Peyer's patch (tissue), 4 donors: Measurements from ENCODE around the gene CFAP141. TPM values are rescaled to one million over a fixed set of nuclear protein-coding genes. Genes with fewer than 3 reads are reported as not detected.

Experiments
- DNase-seq, 3 donors: peaks; one replicate each; pipeline ENCODE4 v3.0.0-alpha.2; 2017 to 2019
- H3K27ac ChIP-seq, 4 donors: fragments of 200-600 bp; sonication (generic); one replicate each; pipeline ENCODE4 v1.5.1; 2016 to 2019
- H3K27me3 ChIP-seq, 2 donors: fragments of 200-600 bp; sonication (generic); one replicate each; pipeline ENCODE4 v1.5.1; 2019
- H3K36me3 ChIP-seq, 3 donors: fragments of 200-600 bp; sonication (generic); one replicate each; pipeline ENCODE4 v1.5.1; 2016 to 2019
- H3K4me1 ChIP-seq, 4 donors: fragments of 200-600 bp; sonication (generic); one replicate each; pipeline ENCODE4 v1.5.1; 2016 to 2019
- H3K4me3 ChIP-seq, 4 donors: fragments of 200-600 bp; sonication (generic); 1 replicate in 3 of 4; 2 replicates in 1 of 4; pipeline ENCODE4 v1.5.1; 2016 to 2019; ENCODE audit warnings: mild to moderate bottlenecking in 1 of 4
- H3K9me3 ChIP-seq, 4 donors: fragments of 200-600 bp; sonication (generic); one replicate each; pipeline ENCODE4 v1.5.1; 2016 to 2019; ENCODE audit warnings: mild to moderate bottlenecking in 1 of 4
- CTCF ChIP-seq, 6 experiments: fragments of 450-650 bp in 4 of 6; fragments of 200-600 bp in 2 of 6; sonication (generic) in 1 of 6; IDR thresholded peaks; one replicate each; pipeline ENCODE4 v1.5.1; 2017 to 2019; ENCODE audit warnings: antibody characterized with exemption in 6 of 6, mild to moderate bottlenecking in 3 of 6, moderate library complexity in 1 of 6
- POLR2A ChIP-seq, 2 donors: fragments of 450-650 bp; IDR thresholded peaks; one replicate each; pipeline ENCODE4 v1.5.1; 2017; ENCODE audit warnings: antibody characterized with exemption in 2 of 2, mild to moderate bottlenecking in 2 of 2, moderate library complexity in 2 of 2
- total RNA-seq, 4 donors: library from RNA; depleted of rRNA; stranded (reverse); fragments of >200 nt; gene quantifications; one replicate each; pipeline ENCODE4 v1.1.0, GENCODE V29; 2016

The CFAP141 gene
- total RNA-seq, 4 donors from 2014 or later = not detected

DNA sequence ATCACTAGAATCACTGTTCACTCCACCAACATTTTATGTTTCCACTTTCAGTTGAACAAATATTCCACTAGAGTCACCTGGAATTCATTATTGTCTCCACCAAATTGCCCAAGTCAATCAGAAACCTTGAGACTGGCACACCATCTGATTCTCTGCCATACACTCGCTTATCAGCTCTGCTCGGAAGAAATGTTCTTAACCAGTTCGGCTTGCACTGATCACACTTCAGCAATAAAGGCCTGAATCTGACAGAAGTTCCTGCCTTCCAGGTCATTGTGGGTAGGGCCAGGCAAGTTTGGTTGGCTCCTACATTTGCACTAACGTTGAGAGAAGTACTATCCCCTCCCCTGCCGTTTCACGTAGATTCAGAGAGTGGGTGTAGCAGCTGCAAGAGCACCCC, 24.2 kb downstream of the CFAP141 start:
- Histone ChIP-seq H3K27ac (peak overlapping the region; percentile 94 to 99 (median 96)), H3K36me3 (no peaks in the 10 kb centered on the region), H3K9me3 (no peaks in the 10 kb centered on the region), H3K27me3 (no peaks in the 10 kb centered on the region), H3K4me1 (peaks cover 14 to 48% (median 28%) of the 10 kb centered on the region in 4 donors), H3K4me3 (peak overlapping the region; percentile 74 to 89 (median 84))
- DNase-seq = no peak
- no peak for TF ChIP-seq CTCF (IDR thresholded peaks at IDR 0.05)
- TF ChIP-seq POLR2A (IDR thresholded peaks at IDR 0.05) = no peak

DNA sequence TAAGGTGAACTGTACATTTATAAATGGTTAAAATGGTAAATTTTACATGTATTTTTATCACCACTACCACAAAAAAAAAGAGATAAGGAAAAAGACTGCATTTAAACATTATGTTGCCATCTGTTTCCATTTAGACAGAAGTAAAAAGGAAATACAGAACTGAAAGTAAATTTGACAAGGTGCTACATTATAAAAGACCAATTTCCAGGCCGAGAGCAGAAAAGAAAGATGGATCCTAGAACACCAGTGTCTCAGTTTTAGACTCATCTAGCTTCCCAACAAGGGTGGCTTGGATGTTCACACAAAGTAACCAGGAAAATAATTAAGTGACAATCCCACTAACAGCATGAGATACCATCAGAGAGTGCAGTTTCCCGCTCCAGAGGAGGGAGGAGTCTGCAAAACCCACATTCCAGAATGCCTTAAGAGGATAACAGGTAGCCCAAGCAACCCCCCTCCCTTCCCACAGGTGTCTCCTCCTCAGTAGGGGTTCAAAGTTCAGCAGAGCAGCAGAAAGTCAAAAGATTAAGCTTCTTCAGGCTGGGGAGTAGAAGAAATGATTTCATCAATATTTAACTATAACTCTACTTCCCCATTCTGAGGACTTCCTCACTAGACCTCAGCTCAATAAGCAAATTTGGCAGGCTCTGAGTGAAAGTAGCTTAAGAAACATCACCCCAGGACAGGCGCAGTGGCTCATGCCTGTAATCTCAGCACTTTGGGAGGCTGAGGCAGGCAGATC, 26.0 kb downstream of the CFAP141 start:
- no peaks in the 10 kb centered on the region for H3K27me3 ChIP-seq
- DNase-seq = peak in 2 of 3 donors; percentile 51 to 57
- peaks cover 0 to 9% (median 0%) of the 10 kb centered on the region in 3 donors for H3K36me3 ChIP-seq
- H3K9me3 ChIP-seq = no peaks in the 10 kb centered on the region
- H3K27ac ChIP-seq = peak overlapping the region; percentile 94 to 99 (median 96)
- peaks cover 14 to 64% (median 28%) of the 10 kb centered on the region in 4 donors for H3K4me1 ChIP-seq
- H3K4me3 ChIP-seq = peak overlapping the region in 3 of 4 donors; percentile 26 to 80 (median 36)
- TF ChIP-seq POLR2A (IDR thresholded peaks at IDR 0.05) = no peak

GRCh38 chr1:154178911-154179811, 27.0 kb downstream of the CFAP141 start:
- TF ChIP-seq CTCF (IDR thresholded peaks at IDR 0.05) (no peak), POLR2A (IDR thresholded peaks at IDR 0.05) (peak; percentile 29 to 59)
- H3K36me3 ChIP-seq = peaks cover 0 to 15% (median 0%) of the 10 kb centered on the region in 3 donors
- H3K9me3 ChIP-seq = no peaks in the 10 kb centered on the region
- peak overlapping the region; percentile 94 to 99 (median 96) for H3K27ac ChIP-seq
- peak overlapping the region in 2 of 4 donors; percentile 5 to 30 for H3K4me3 ChIP-seq
- H3K27me3 ChIP-seq = no peaks in the 10 kb centered on the region
- peaks cover 14 to 64% (median 28%) of the 10 kb centered on the region in 4 donors for H3K4me1 ChIP-seq
- DNase-seq = peak in 1 of 3 donors; percentile 58

GRCh38 chr1:154178013-154178412, 28.1 kb downstream of the CFAP141 start:
- Histone ChIP-seq H3K27ac (peak overlapping the region in 2 of 4 donors; percentile 0 to 99), H3K4me1 (peaks cover 14 to 64% (median 28%) of the 10 kb centered on the region in 4 donors), H3K36me3 (peaks cover 0 to 26% (median 0%) of the 10 kb centered on the region in 3 donors), H3K4me3 (no peak overlapping the region), H3K9me3 (no peaks in the 10 kb centered on the region), H3K27me3 (no peaks in the 10 kb centered on the region)
- no peak for TF ChIP-seq POLR2A (IDR thresholded peaks at IDR 0.05)
- no peak for DNase-seq

GRCh38 chr1:154176337-154176736, 29.8 kb downstream of the CFAP141 start:
- Histone ChIP-seq H3K27me3 (no peaks in the 10 kb centered on the region), H3K9me3 (no peaks in the 10 kb centered on the region), H3K4me1 (peaks cover 14 to 58% (median 26%) of the 10 kb centered on the region in 4 donors), H3K36me3 (peaks cover 0 to 43% (median 0%) of the 10 kb centered on the region in 3 donors), H3K4me3 (no peak overlapping the region), H3K27ac (peak overlapping the region in 1 of 4 donors; percentile 16)
- DNase-seq = peak in 1 of 3 donors; percentile 53
- no peak for TF ChIP-seq POLR2A (IDR thresholded peaks at IDR 0.05)
- TF ChIP-seq CTCF (IDR thresholded peaks at IDR 0.05) = no peak

- no peak for DNase-seq
- no peak overlapping the region for H3K4me3 ChIP-seq
- no peaks in the 10 kb centered on the region for H3K27me3 ChIP-seq
- peaks cover 11 to 41% (median 14%) of the 10 kb centered on the region in 4 donors for H3K4me1 ChIP-seq
- no peak overlapping the region for H3K27ac ChIP-seq
- H3K36me3 ChIP-seq = peaks cover 0 to 60% (median 0%) of the 10 kb centered on the region in 3 donors
- TF ChIP-seq CTCF (IDR thresholded peaks at IDR 0.05) (no peak), POLR2A (IDR thresholded peaks at IDR 0.05) (no peak)
- H3K9me3 ChIP-seq = no peaks in the 10 kb centered on the region
These were observed 31.5 kb downstream of the CFAP141 start for GRCh38 chr1:154174654-154175053.
